PFSK-1 (cell line): Measurements from ENCODE around the gene CLCN4.

ENCODE experiments used
- FOXP2 ChIP-seq: optimal IDR thresholded peaks from 2 replicates; pipeline ENCODE3; 2011; ENCODE audit warnings: borderline replicate concordance, control low read depth, inconsistent platforms; ENCODE audit not compliant: insufficient read depth; ENCODE audit errors: extremely low read length, extremely low read depth
- POLR2AphosphoS5 ChIP-seq: IDR thresholded peaks from 2 replicates; pipeline ENCODE4 v1.6.1; 2012; ENCODE audit warnings: low read depth, mild to moderate bottlenecking, control low read depth, low read length, moderate library complexity
- SIN3A ChIP-seq: IDR thresholded peaks from 2 replicates; pipeline ENCODE4 v1.6.1; 2012; ENCODE audit warnings: mild to moderate bottlenecking, low read length, moderate library complexity, borderline replicate concordance; ENCODE audit not compliant: insufficient read depth
- TAF1 ChIP-seq: IDR thresholded peaks from 2 replicates; pipeline ENCODE4 v1.6.1; 2012; ENCODE audit warnings: low read length, control low read depth, borderline replicate concordance; ENCODE audit not compliant: insufficient read depth
- TF ChIP-seq, protein P1 (sequence below), 2 experiments: IDR thresholded peaks; 2 replicates each; pipeline versions ENCODE4 v1.6.1 to v1.8.0; 2011 to 2012; ENCODE audit warnings: low read depth in 2 of 2, low read length in 2 of 2, control low read depth in 1 of 2, inconsistent platforms in 1 of 2, mild to moderate bottlenecking in 1 of 2, moderate library complexity in 1 of 2; ENCODE audit not compliant: insufficient read depth in 1 of 2

CLCN4 gene

GRCh38 chrX:10190367-10190766 is 33.6 kb downstream of the CLCN4 start:
- no peak for TF ChIP-seq POLR2AphosphoS5
- TF ChIP-seq, protein P1, sequence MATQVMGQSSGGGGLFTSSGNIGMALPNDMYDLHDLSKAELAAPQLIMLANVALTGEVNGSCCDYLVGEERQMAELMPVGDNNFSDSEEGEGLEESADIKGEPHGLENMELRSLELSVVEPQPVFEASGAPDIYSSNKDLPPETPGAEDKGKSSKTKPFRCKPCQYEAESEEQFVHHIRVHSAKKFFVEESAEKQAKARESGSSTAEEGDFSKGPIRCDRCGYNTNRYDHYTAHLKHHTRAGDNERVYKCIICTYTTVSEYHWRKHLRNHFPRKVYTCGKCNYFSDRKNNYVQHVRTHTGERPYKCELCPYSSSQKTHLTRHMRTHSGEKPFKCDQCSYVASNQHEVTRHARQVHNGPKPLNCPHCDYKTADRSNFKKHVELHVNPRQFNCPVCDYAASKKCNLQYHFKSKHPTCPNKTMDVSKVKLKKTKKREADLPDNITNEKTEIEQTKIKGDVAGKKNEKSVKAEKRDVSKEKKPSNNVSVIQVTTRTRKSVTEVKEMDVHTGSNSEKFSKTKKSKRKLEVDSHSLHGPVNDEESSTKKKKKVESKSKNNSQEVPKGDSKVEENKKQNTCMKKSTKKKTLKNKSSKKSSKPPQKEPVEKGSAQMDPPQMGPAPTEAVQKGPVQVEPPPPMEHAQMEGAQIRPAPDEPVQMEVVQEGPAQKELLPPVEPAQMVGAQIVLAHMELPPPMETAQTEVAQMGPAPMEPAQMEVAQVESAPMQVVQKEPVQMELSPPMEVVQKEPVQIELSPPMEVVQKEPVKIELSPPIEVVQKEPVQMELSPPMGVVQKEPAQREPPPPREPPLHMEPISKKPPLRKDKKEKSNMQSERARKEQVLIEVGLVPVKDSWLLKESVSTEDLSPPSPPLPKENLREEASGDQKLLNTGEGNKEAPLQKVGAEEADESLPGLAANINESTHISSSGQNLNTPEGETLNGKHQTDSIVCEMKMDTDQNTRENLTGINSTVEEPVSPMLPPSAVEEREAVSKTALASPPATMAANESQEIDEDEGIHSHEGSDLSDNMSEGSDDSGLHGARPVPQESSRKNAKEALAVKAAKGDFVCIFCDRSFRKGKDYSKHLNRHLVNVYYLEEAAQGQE (IDR thresholded peaks at IDR 0.05; ENCODE audit: insufficient read depth in 1 of 2, low read depth in 2 of 2, low read length in 2 of 2): no peak
- TF ChIP-seq SIN3A: no peak
- TF ChIP-seq FOXP2: no peak
- no peak for TF ChIP-seq TAF1

- TF ChIP-seq TAF1: no peak
- no peak for TF ChIP-seq POLR2AphosphoS5
- TF ChIP-seq, protein P1 (IDR thresholded peaks at IDR 0.05; ENCODE audit: insufficient read depth in 1 of 2, low read depth in 2 of 2, low read length in 2 of 2): no peak
- TF ChIP-seq SIN3A: no peak
- TF ChIP-seq FOXP2: no peak
Observed at GRCh38 chrX:10193587-10193986, 36.8 kb downstream of the CLCN4 start.

DNA sequence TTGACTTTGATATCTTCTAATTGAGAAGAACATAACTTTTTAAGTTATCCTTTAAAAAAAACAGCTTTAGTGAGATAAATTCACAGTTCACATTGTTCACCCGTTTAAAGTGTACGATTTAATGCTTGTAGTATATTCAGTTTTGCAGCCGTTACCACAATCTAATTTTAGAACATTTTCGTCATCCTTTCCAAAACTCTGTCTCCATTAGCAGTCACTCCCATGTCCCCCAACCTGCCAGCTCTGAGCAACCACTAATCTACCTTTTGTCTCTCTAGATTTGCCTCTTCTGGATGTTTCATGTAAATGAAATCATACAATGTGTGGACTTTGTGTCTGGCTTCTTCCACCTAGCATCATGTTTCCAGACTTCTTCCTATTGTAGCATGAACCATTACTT is 38.6 kb downstream of the CLCN4 start:
- no peak for TF ChIP-seq SIN3A
- TF ChIP-seq, protein P1 (IDR thresholded peaks at IDR 0.05; ENCODE audit: insufficient read depth in 1 of 2, low read depth in 2 of 2, low read length in 2 of 2): no peak

GRCh38 chrX:10195947-10196346 is 39.2 kb downstream of the CLCN4 start:
- TF ChIP-seq, protein P1 (IDR thresholded peaks at IDR 0.05; ENCODE audit: insufficient read depth in 1 of 2, low read depth in 2 of 2, low read length in 2 of 2): no peak
- TF ChIP-seq FOXP2 (no peak), TAF1 (no peak), POLR2AphosphoS5 (no peak), SIN3A (no peak)

DNA sequence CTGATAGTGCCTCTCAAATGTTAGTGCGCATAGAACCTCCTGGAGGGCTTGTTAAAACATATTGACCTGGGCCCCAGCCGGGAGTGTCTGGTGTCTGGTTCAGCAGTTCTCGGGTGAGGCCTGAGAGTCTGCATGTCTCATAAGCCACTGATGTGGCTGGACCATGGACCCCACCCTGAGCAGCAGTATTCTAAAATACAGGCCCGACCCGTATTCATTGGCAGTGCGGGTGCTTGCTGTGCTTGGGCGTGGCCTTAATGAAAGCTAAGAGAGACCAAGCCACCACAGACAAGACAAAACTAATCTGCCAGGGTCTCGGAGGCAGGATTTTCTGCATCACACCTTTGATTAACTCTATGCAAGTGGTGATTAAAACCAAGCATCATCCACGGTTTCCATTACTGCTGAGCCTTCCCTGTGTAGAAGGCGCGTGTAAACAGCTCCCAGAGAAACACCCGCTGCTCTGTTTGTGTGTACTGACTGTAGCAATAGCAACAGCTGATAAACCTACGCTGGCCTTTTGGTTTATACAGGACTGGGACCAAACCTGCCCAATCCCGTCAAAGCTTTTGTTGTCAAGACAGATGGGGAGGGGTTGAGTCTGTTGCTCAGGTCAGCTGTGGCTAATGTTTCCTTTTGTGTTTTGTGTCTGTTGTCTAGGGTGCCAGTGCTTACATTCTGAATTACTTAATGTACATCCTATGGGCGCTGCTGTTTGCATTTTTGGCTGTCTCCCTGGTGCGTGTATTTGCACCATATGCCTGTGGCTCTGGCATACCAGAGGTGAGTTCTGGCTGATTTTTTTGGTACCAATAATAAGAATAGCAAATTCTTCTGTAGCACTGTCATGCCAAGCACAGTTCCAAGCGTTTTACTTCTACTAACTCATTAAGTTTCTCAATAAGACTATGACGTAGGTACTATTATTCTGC is 40.8 kb downstream of the CLCN4 start:
- TF ChIP-seq FOXP2 (no peak), SIN3A (no peak), TAF1 (no peak)
